ENCODE measurements around the gene EIF1. TPM values are rescaled to one million over a fixed set of nuclear protein-coding genes. Genes with fewer than 3 reads are reported as not detected.

The EIF1 gene
- total RNA-seq, 1 donor from 2014 or later, result 785 TPM

GRCh38 chr17:41731836-41732235, 43.2 kb downstream of the EIF1 start:
- intact Hi-C loops (cut with micrococcal nuclease), result loop anchor here (10.0 kb wide), 1 partner anchor 133 kb away; the partner anchor contains the start of gene KLHL11
- no peaks in the 10 kb centered on the region for H3K36me3 Mint-ChIP-seq (ENCODE audit: low read depth)
- H3K4me1 Mint-ChIP-seq (ENCODE audit: low read depth), result peaks cover 6% of the 10 kb centered on the region
- H3K4me3 Mint-ChIP-seq (ENCODE audit: low read depth), result no peak overlapping the region
- DNase-seq (ENCODE audit: low spot score), result no peak
- H3K27ac Mint-ChIP-seq, result no peak overlapping the region
- H3K9me3 Mint-ChIP-seq, result no peaks in the 10 kb centered on the region
- peaks cover 48% of the 10 kb centered on the region for H3K27me3 Mint-ChIP-seq (ENCODE audit: low read depth)

- DNase-seq (ENCODE audit: low spot score), result no peak
- H3K4me3 Mint-ChIP-seq (ENCODE audit: low read depth), result no peak overlapping the region
- no peak overlapping the region for H3K27ac Mint-ChIP-seq
- no peaks in the 10 kb centered on the region for H3K36me3 Mint-ChIP-seq (ENCODE audit: low read depth)
- no peaks in the 10 kb centered on the region for H3K9me3 Mint-ChIP-seq
- peaks cover 56% of the 10 kb centered on the region for H3K27me3 Mint-ChIP-seq (ENCODE audit: low read depth)
- intact Hi-C loops (cut with micrococcal nuclease), result loop anchor here (10.0 kb wide), 1 partner anchor 131 kb away; the partner anchor contains the start of gene KLHL11
- peaks cover 6% of the 10 kb centered on the region for H3K4me1 Mint-ChIP-seq (ENCODE audit: low read depth)
Measured at GRCh38 chr17:41733348-41734138, 44.9 kb downstream of the EIF1 start.

GRCh38 chr17:41734139-41734948, 45.7 kb downstream of the EIF1 start, which contains the start of gene HAP1:
Gene HAP1 (minus strand): TSS chr17:41734643. CDS start chr17:41734634, 9 bp downstream.
- H3K4me3 Mint-ChIP-seq (ENCODE audit: low read depth), result peak within 1 kb of the TSS; percentile 41
- peaks cover 56% of the 10 kb centered on the region for H3K27me3 Mint-ChIP-seq (ENCODE audit: low read depth)
- H3K9me3 Mint-ChIP-seq, result no peaks in the 10 kb centered on the region
- DNase-seq (ENCODE audit: low spot score), result no peak
- H3K4me1 Mint-ChIP-seq (ENCODE audit: low read depth), result peaks cover 6% of the 10 kb centered on the region
- intact Hi-C loops (cut with micrococcal nuclease), result loop anchor here (10.0 kb wide), 1 partner anchor 130 kb away; the partner anchor contains the start of gene KLHL11
- H3K36me3 Mint-ChIP-seq (ENCODE audit: low read depth), result no peaks in the 10 kb centered on the region
- H3K27ac Mint-ChIP-seq, result no peak within 1 kb of the TSS

- intact Hi-C loops (cut with micrococcal nuclease), result loop anchor here (10.0 kb wide), 1 partner anchor 130 kb away; the partner anchor contains the start of gene KLHL11
- Mint-ChIP-seq H3K4me1 (ENCODE audit: low read depth) (peaks cover 6% of the 10 kb centered on the region), H3K27me3 (ENCODE audit: low read depth) (peaks cover 54% of the 10 kb centered on the region), H3K9me3 (no peaks in the 10 kb centered on the region), H3K27ac (no peak overlapping the region), H3K36me3 (ENCODE audit: low read depth) (no peaks in the 10 kb centered on the region), H3K4me3 (ENCODE audit: low read depth) (peak overlapping the region; percentile 41)
- no peak for DNase-seq (ENCODE audit: low spot score)
Measured at GRCh38 chr17:41734949-41735313, 46.2 kb downstream of the EIF1 start.

GRCh38 chr17:41735744-41736143, 47.1 kb downstream of the EIF1 start:
- Mint-ChIP-seq H3K27me3 (ENCODE audit: low read depth) (peaks cover 47% of the 10 kb centered on the region), H3K4me3 (ENCODE audit: low read depth) (no peak overlapping the region), H3K9me3 (no peaks in the 10 kb centered on the region), H3K4me1 (ENCODE audit: low read depth) (peaks cover 6% of the 10 kb centered on the region), H3K27ac (no peak overlapping the region), H3K36me3 (ENCODE audit: low read depth) (no peaks in the 10 kb centered on the region)
- DNase-seq (ENCODE audit: low spot score), result no peak
- intact Hi-C loops (cut with micrococcal nuclease), result loop anchor here (10.0 kb wide), 1 partner anchor 129 kb away; the partner anchor contains the start of gene KLHL11

- intact Hi-C loops (cut with micrococcal nuclease), result loop anchor here (10.0 kb wide), 1 partner anchor 128 kb away; the partner anchor contains the start of gene KLHL11
- Mint-ChIP-seq H3K27me3 (ENCODE audit: low read depth) (peaks cover 36% of the 10 kb centered on the region), H3K9me3 (no peaks in the 10 kb centered on the region), H3K4me3 (ENCODE audit: low read depth) (no peak overlapping the region), H3K27ac (no peak overlapping the region), H3K36me3 (ENCODE audit: low read depth) (no peaks in the 10 kb centered on the region), H3K4me1 (ENCODE audit: low read depth) (peaks cover 6% of the 10 kb centered on the region)
- no peak for DNase-seq (ENCODE audit: low spot score)
Measured at GRCh38 chr17:41736983-41737679, 48.4 kb downstream of the EIF1 start.

- Mint-ChIP-seq H3K36me3 (ENCODE audit: low read depth) (no peaks in the 10 kb centered on the region), H3K4me3 (ENCODE audit: low read depth) (no peak overlapping the region), H3K27ac (no peak overlapping the region), H3K27me3 (ENCODE audit: low read depth) (peaks cover 30% of the 10 kb centered on the region), H3K4me1 (ENCODE audit: low read depth) (peaks cover 6% of the 10 kb centered on the region), H3K9me3 (no peaks in the 10 kb centered on the region)
- DNase-seq (ENCODE audit: low spot score), result no peak
- intact Hi-C loops (cut with micrococcal nuclease), result loop anchor here (1.0 to 10.0 kb wide), 3 partner anchors 64 to 148 kb away; partner anchors contain the start of gene KLHL11
Measured at GRCh38 chr17:41737680-41738023, 49.0 kb downstream of the EIF1 start.

- Mint-ChIP-seq H3K27ac (no peak overlapping the region), H3K9me3 (no peaks in the 10 kb centered on the region), H3K36me3 (ENCODE audit: low read depth) (no peaks in the 10 kb centered on the region), H3K4me1 (ENCODE audit: low read depth) (peaks cover 6% of the 10 kb centered on the region), H3K4me3 (ENCODE audit: low read depth) (no peak overlapping the region), H3K27me3 (ENCODE audit: low read depth) (peaks cover 30% of the 10 kb centered on the region)
- intact Hi-C loops (cut with micrococcal nuclease), result loop anchor here (1.0 to 10.0 kb wide), 3 partner anchors 63 to 147 kb away; partner anchors contain the start of gene KLHL11
- DNase-seq (ENCODE audit: low spot score), result peak; percentile 74
Measured at GRCh38 chr17:41738077-41738800, 49.6 kb downstream of the EIF1 start.

- no peaks in the 10 kb centered on the region for H3K36me3 Mint-ChIP-seq (ENCODE audit: low read depth)
- peaks cover 26% of the 10 kb centered on the region for H3K27me3 Mint-ChIP-seq (ENCODE audit: low read depth)
- DNase-seq (ENCODE audit: low spot score), result no peak
- no peaks in the 10 kb centered on the region for H3K9me3 Mint-ChIP-seq
- no peak overlapping the region for H3K4me3 Mint-ChIP-seq (ENCODE audit: low read depth)
- H3K4me1 Mint-ChIP-seq (ENCODE audit: low read depth), result peaks cover 4% of the 10 kb centered on the region
- intact Hi-C loops (cut with micrococcal nuclease), result loop anchor here (1.0 to 10.0 kb wide), 3 partner anchors 63 to 147 kb away; partner anchors contain the start of gene KLHL11
- no peak overlapping the region for H3K27ac Mint-ChIP-seq
Measured at GRCh38 chr17:41738801-41739112, 50.1 kb downstream of the EIF1 start.

GRCh38 chr17:41739661-41740352, 51.1 kb downstream of the EIF1 start:
- Mint-ChIP-seq H3K36me3 (ENCODE audit: low read depth) (no peaks in the 10 kb centered on the region), H3K27me3 (ENCODE audit: low read depth) (peaks cover 21% of the 10 kb centered on the region), H3K4me1 (ENCODE audit: low read depth) (peaks cover 3% of the 10 kb centered on the region), H3K9me3 (no peaks in the 10 kb centered on the region), H3K4me3 (ENCODE audit: low read depth) (no peak overlapping the region), H3K27ac (peak overlapping the region; percentile 3)
- no peak for DNase-seq (ENCODE audit: low spot score)
- intact Hi-C loops (cut with micrococcal nuclease), result loop anchor here (10.0 kb wide), 1 partner anchor 125 kb away; the partner anchor contains the start of gene KLHL11

GRCh38 chr17:41740506-41740905, 51.8 kb downstream of the EIF1 start:
- Mint-ChIP-seq H3K9me3 (no peaks in the 10 kb centered on the region), H3K27me3 (ENCODE audit: low read depth) (peaks cover 16% of the 10 kb centered on the region), H3K4me3 (ENCODE audit: low read depth) (no peak overlapping the region), H3K27ac (no peak overlapping the region), H3K36me3 (ENCODE audit: low read depth) (no peaks in the 10 kb centered on the region), H3K4me1 (ENCODE audit: low read depth) (no peaks in the 10 kb centered on the region)
- intact Hi-C loops (cut with micrococcal nuclease), result no loop called here
- DNase-seq (ENCODE audit: low spot score), result no peak

All from activated T-helper 2 cell treated with anti-CD3 and anti-CD28 coated beads, Interferon-gamma antibody, Interleukin-2, Interleukin-4, amounts not matched to agents 10 μg/mL and 5 μg/mL and 100 μg/mL, durations not matched to agents 14 hours and 24 hours and 36 hours (primary cell).